GM12865 (cell line): ENCODE data around the gene ITGB6.
A peak's percentile ranks its signal among the peaks of the same experiment; 100 is the strongest.

Experiments
- DNase-seq: peaks from one replicate; pipeline ENCODE4 v3.0.0; 2010; ENCODE audit warnings: low read depth
- H3K4me3 ChIP-seq: 2 replicates; pipeline ENCODE4 v1.5.1; 2011; ENCODE audit warnings: mild to moderate bottlenecking, low read depth, low read length, control low read depth
- CTCF ChIP-seq: IDR thresholded peaks from 2 replicates; pipeline ENCODE4 v1.5.1; 2011; ENCODE audit warnings: low read length, control low read depth, low read depth, inconsistent platforms; ENCODE audit not compliant: insufficient read depth; ENCODE audit errors: missing control alignments

The ITGB6 gene

GRCh38 chr2:160111951-160112798 lies 87.9 kb downstream of the ITGB6 start:
- H3K4me3 ChIP-seq, result no peak overlapping the region
- no peak for TF ChIP-seq CTCF
- peak; percentile 72 for DNase-seq

- TF ChIP-seq CTCF, result no peak
- H3K4me3 ChIP-seq, result no peak overlapping the region
- no peak for DNase-seq
These were observed 89.3 kb downstream of the ITGB6 start for GRCh38 chr2:160110674-160111239.

GRCh38 chr2:160109939-160110673 lies 90.0 kb downstream of the ITGB6 start:
- peak; percentile 75 for DNase-seq
- H3K4me3 ChIP-seq, result no peak overlapping the region
- peak; percentile 77 for TF ChIP-seq CTCF

- H3K4me3 ChIP-seq, result no peak overlapping the region
- no peak for DNase-seq
- no peak for TF ChIP-seq CTCF
These were observed 90.8 kb downstream of the ITGB6 start for GRCh38 chr2:160109243-160109642.

- DNase-seq, result no peak
- no peak for TF ChIP-seq CTCF
- no peak overlapping the region for H3K4me3 ChIP-seq
These were observed 91.4 kb downstream of the ITGB6 start for GRCh38 chr2:160108646-160109045.

- no peak for TF ChIP-seq CTCF
These were observed 94.7 kb downstream of the ITGB6 start for GRCh38 chr2:160105366-160105765.

More at GRCh38 chr2:160105366-160105765, 94.7 kb downstream of the ITGB6 start:
- no peak for DNase-seq
- H3K4me3 ChIP-seq, result no peak overlapping the region
